ENCODE results near the gene PLCXD1. TPM values are rescaled to one million over a fixed set of nuclear protein-coding genes. Genes with fewer than 3 reads are reported as not detected.

PLCXD1 gene
- total and polyA plus RNA-seq, 4 donors = 2.6 to 25.7 (median 12.8) TPM

- TF ChIP-seq RXRA (IDR thresholded peaks at IDR 0.05) = no peak
- no peak for TF ChIP-seq ATF3 (IDR thresholded peaks at IDR 0.05)
- TF ChIP-seq RAD21 (IDR thresholded peaks at IDR 0.05) = no peak
- TF ChIP-seq JUND (IDR thresholded peaks at IDR 0.05) = no peak
- TF ChIP-seq YY1 (IDR thresholded peaks at IDR 0.05) = no peak
- TF ChIP-seq TAF1 (conservative IDR thresholded peaks at IDR 0.05) = no peak
- TF ChIP-seq GABPA (IDR thresholded peaks at IDR 0.05 in 1 of 2, conservative IDR thresholded peaks at IDR 0.05 in 1 of 2) = no peak
- no peak for TF ChIP-seq SP1 (IDR thresholded peaks at IDR 0.05)
- no peak for TF ChIP-seq HNF4G (IDR thresholded peaks at IDR 0.05)
- Histone ChIP-seq H3K9ac (ENCODE audit: low read depth in 1 of 2, low read length in 2 of 2) (no peak overlapping the region), H3K4me3 (ENCODE audit: low read depth in 1 of 3, low read length in 3 of 3) (no peak overlapping the region), H3K9me3 (ENCODE audit: control insufficient read depth in 4 of 4, low read length in 3 of 4) (no peaks in the 10 kb centered on the region), H3K36me3 (ENCODE audit: control insufficient read depth in 4 of 4, insufficient read depth in 3 of 4, low read depth in 1 of 4, low read length in 3 of 4) (peaks cover 0 to 3% (median 0%) of the 10 kb centered on the region in 4 donors), H3K27ac (ENCODE audit: low read depth in 1 of 2, low read length in 2 of 2) (no peak overlapping the region), H3K27me3 (ENCODE audit: control insufficient read depth in 4 of 4, insufficient read depth in 4 of 4, low read length in 3 of 4) (no peaks in the 10 kb centered on the region), H3K4me1 (ENCODE audit: control insufficient read depth in 4 of 4, insufficient read depth in 4 of 4, low read length in 3 of 4) (no peaks in the 10 kb centered on the region)
- no peak for DNase-seq (ENCODE audit: low spot score)
- 99% methylated on average over 47 of the region's 47 CpGs for WGBS
These were observed 63.3 kb downstream of the PLCXD1 start for GRCh38 chrX:344371-344901.

- no peaks in the 10 kb centered on the region for H3K27me3 ChIP-seq (ENCODE audit: control insufficient read depth in 4 of 4, insufficient read depth in 4 of 4, low read length in 3 of 4)
- no peak for DNase-seq (ENCODE audit: low spot score)
- no peak overlapping the region for H3K9ac ChIP-seq (ENCODE audit: low read depth in 1 of 2, low read length in 2 of 2)
- no peaks in the 10 kb centered on the region for H3K4me1 ChIP-seq (ENCODE audit: control insufficient read depth in 4 of 4, insufficient read depth in 4 of 4, low read length in 3 of 4)
- WGBS = 96% methylated on average over 63 of the region's 63 CpGs
- H3K4me3 ChIP-seq (ENCODE audit: low read depth in 1 of 3, low read length in 3 of 3) = no peak overlapping the region
- TF ChIP-seq ZBTB33 (IDR thresholded peaks at IDR 0.05) (no peak), FOXA2 (IDR thresholded peaks at IDR 0.05) (no peak), REST (IDR thresholded peaks at IDR 0.05) (no peak), NR2F2 (IDR thresholded peaks at IDR 0.05) (no peak)
- no peak overlapping the region for H3K27ac ChIP-seq (ENCODE audit: low read depth in 1 of 2, low read length in 2 of 2)
- no peaks in the 10 kb centered on the region for H3K9me3 ChIP-seq (ENCODE audit: control insufficient read depth in 4 of 4, low read length in 3 of 4)
- peaks cover 0 to 3% (median 0%) of the 10 kb centered on the region in 4 donors for H3K36me3 ChIP-seq (ENCODE audit: control insufficient read depth in 4 of 4, insufficient read depth in 3 of 4, low read depth in 1 of 4, low read length in 3 of 4)
These were observed 64.1 kb downstream of the PLCXD1 start for GRCh38 chrX:345020-345925.

Measured in liver (tissue), 9 donors.